NAMALWA (cell line): Measurements from ENCODE around the gene HIVEP1.

Source experiments
- DNase-seq: peaks from one replicate; pipeline ENCODE4 v3.0.0-alpha.2; 2015; ENCODE audit warnings: low spot score

HIVEP1 gene

GRCh38 chr6:12012038-12012557 is at the start of gene HIVEP1:
Gene HIVEP1 (plus strand): TSS chr6:12012312. CDS start chr6:12015629, 3,317 bp downstream.
- DNase-seq = peak; percentile 48

DNA sequence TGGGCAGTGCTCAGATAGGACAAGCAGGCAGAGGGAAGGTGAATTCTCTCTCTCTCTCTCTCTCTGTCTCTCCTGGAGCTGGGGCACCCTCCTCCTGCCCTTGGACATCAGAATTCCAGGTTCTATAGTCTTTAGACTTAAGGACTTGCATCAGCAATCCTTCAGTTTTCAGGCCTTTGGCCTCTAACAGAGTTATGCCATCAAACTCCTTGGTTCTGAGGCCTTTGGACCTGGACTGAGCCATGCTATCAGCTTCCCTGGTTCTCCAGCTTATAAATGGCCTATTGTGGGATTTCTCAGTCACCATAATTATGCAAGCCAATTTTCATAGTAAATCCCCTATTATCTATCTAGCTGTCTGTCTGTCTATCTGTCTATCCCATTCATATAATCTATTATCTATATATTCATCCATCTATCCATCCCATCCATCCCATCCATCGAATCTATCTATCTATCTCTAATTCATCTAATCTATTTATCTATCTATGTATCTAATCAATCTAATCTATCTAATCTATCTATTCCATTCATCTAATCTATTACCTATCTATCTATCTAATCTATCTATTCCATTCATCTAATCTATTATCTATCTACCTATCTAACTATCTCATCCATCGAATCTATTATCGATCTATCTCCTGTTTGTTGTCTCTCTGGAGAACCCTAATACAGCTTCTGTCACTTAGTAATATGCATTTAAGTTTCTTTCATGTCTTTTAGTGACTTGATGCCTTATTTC is 48.2 kb upstream of the HIVEP1 start:
- DNase-seq = no peak

DNA sequence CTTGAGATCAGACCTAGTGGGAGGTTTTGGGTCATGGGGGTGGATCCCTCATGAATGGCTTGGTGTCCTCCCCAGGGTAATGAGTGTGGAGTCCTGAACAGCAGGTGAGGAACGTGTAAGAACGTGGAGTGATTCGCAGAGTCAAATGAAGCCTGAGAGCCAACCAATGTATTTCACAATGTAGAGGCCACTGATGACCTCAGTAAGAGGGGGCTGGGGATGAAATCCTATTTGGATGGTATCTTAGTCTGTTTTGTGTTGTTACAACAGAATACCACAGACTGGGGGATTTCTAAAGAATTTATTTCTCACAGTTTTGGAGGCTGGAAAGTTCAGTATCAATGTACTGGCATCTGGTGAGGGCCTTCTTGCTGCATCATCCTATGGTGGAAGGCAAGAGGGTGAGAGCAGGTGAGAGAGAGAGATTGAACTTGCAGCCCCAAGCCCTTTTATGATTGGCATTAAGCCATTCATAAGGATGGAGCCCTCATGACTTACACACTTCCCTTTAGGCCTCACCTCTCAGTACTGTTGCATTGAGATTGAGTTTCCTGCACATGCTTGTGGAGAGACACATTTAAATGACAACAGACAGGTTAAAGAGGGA is 47.3 kb upstream of the HIVEP1 start:
- no peak for DNase-seq

DNA sequence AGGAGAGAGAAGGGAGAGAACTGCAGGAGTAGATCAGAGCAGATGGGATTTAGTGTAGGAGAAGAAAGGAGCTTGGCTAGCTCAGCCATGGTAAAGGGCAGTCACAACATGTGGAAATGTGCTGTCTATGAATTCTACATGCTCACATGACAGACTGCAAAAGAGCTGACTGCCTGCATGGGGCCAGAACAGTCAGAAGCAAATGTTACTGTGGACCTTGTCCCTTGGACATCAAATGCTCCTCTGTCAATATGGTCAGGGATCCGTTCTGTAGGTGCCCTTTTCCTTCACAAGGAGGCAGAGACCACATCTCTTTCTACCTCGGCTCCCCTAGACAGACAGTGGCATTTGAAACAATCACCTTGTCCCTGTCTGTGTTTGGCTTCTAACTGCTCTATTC is 46.6 kb upstream of the HIVEP1 start:
- no peak for DNase-seq

GRCh38 chr6:11968241-11968806 is 43.8 kb upstream of the HIVEP1 start:
- no peak for DNase-seq

DNA sequence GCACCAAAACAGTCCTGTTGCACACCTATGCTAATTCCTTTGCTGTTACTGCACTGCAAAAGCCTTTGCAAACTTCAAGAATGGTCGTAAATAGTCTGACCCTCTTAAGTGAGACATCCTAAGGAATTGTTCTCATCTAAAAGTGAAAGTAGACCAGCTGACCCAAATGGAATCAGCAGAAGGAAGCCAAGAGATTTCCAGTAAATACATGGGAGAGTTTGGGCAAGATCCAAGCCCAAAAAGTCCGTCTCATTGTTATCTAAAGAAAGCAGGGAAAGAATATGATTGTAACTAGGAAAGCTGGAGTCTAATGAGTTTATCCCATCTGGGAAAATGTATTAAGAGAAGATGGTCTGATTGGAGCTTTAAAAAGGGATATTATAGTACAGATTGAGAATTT is 43.0 kb upstream of the HIVEP1 start:
- DNase-seq = no peak

GRCh38 chr6:11970114-11970513 is 42.0 kb upstream of the HIVEP1 start:
- no peak for DNase-seq

DNA sequence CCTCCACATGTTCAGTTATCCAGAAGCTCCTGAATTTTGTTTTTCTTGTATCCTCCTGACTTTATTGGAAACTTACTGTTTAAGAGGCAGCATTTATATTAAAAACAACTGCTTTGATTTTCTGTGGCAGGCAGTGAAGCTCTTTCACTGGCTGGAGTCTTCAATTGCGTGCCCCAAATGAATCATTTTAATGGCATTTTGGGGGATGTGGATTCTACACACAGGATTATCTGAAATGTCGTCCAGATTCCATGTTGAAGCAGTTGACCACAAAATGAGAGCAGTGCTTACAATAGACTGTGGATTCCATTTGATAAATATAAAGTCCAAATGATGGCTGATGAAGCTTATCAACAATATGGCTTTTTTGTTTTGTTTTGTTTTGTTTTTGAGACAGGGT is 41.0 kb upstream of the HIVEP1 start:
- no peak for DNase-seq

GRCh38 chr6:11972270-11972669 is 39.8 kb upstream of the HIVEP1 start:
- no peak for DNase-seq

DNA sequence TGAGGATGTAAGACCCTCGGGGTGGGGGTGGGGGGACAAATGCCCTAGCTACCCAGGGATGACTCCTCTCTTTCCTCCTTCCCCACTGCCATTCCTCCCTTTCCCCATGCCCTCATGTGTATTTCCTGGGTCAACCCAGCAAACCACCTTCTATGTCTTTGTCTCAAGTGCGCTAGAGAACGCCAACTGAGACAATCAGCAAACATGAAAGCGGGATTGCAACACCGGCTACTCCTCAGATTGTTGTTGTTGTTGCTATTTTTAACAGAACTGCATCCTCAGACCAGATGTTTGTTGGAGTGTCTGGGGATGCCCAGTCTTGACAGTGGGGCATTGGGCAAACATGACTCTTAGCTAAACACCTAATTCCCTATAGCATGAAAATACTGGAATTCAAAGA is 39.3 kb upstream of the HIVEP1 start:
- no peak for DNase-seq

DNA sequence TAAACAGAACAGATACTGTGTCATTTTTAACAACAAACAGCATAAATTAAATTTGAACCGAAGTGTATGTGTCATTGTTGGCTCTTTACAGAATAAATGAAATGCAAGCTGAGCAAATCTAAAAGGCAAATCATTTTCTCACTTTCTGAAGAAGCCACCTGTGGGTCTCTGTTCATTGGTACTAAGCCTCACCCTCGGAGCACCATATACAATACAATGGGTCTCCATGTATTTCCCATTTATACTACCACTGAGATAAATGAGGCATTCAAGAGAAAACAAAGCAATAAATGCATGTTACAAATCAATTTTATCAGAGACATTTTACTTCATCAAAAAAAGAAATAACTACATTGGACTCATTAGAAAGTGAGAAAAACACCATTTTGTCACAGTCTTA is 38.9 kb upstream of the HIVEP1 start:
- DNase-seq = no peak

- no peak for DNase-seq
Observed at GRCh38 chr6:11974089-11974488, 38.0 kb upstream of the HIVEP1 start.

- peak; percentile 60 for DNase-seq
Observed at GRCh38 chr6:11975353-11975977, 36.6 kb upstream of the HIVEP1 start.

DNA sequence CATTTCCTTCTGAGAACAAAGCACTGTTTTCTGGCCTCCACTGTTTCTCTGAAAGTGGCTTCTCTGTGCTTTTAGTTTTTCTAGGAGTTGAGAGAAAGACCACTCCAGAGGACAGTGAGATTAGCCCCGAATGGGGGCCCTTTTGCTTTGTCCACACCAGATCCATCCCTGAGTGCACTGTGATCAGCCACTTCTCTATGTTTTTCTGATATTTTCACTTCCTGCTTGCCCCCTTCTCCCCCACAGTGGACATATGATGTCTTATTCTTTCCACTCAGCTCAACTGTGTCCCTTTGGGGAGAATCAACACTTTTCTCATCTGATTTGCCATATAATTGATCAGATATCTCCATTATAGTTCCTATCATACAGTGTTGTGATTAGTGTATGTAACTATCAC is 35.6 kb upstream of the HIVEP1 start:
- DNase-seq = no peak

DNA sequence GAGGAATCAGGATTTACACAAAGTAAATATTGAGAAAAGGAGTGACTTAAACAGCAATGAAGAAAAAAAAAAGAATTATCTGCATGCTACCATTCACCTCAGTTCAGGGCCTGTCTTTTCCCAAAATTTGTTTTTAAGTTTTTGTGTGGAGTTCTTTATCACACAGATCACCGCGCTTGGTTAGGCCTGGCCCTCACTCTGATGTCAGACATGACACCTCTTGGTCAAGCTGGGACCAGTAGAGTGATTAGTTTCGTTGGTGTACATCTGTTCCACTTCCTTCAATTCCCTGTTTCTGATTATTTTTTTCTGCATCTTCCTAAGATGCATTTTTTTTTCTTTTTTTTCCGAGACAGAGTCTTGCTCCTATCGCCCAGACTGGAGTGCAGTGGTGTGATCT is 34.9 kb upstream of the HIVEP1 start:
- no peak for DNase-seq

- DNase-seq = no peak
Observed at GRCh38 chr6:11977738-11978137, 34.4 kb upstream of the HIVEP1 start.

- DNase-seq = peak; percentile 20
Observed at GRCh38 chr6:11978169-11978987, 33.7 kb upstream of the HIVEP1 start.

DNA sequence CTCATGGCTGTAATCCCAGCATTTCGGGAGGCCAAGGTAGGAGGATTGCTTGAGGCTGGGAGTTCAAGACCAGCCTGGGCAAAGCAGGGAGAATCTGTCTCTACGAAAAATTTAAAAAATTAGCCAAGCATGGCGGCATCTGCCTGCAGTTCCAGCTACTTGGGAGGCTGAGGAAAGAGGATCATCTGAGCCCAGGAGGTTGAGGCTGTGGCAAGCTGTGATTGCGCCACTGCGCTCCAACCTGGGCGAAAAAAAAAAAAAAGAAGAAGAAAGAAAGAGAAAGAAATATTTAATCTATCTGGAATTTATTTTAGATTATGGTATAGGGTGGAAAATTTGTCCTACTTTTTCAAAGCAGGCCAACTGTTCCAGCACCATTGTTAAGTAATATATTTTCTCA is 32.2 kb upstream of the HIVEP1 start:
- no peak for DNase-seq

DNA sequence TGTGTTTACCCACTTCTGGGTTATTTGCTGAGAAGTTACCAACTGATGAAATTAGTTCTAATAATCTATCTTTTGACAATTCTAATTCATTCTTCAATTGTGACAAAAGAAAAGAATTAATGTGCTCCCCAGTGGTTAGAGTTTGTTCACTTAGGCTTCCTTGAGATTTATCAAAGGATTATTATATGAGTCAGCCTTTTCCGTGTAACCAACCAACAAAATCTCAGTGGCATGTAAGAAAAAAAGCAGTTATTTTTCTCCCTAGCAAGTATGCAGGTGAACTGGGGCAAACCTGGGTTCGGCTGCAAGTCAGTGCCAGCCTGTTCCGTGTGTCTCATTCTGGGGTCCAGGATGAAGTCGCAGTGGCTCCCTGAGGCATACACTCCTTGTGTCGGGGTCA is 28.8 kb upstream of the HIVEP1 start:
- DNase-seq = no peak

- no peak for DNase-seq
Observed at GRCh38 chr6:11987386-11987785, 24.7 kb upstream of the HIVEP1 start.

DNA sequence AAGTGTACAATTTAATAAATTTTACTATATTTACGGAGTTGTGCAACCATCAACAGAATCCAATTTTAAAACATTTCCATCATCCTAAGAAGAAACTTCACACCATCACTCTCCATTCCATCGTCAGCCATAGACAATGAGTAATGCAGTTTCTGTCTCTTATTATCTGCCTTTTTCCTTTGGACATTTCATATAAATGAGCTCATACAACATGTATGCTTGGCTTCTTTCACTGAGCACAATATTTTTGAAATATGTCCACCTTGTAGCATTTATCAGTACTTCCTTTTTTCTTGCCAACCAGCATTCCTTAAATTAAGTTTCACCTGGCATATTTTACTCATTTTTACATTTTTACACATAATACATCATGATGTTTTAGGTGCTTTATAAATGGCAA is 22.7 kb upstream of the HIVEP1 start:
- no peak for DNase-seq

GRCh38 chr6:11992086-11992485 is 20.0 kb upstream of the HIVEP1 start:
- no peak for DNase-seq
